ENCODE results near the gene NF2. TPM values are rescaled to one million over a fixed set of nuclear protein-coding genes. Genes with fewer than 3 reads are reported as not detected.

NF2 gene
- total and polyA plus RNA-seq, 2 experiments from 2014 or later: 14.4 to 54.5 TPM

DNA sequence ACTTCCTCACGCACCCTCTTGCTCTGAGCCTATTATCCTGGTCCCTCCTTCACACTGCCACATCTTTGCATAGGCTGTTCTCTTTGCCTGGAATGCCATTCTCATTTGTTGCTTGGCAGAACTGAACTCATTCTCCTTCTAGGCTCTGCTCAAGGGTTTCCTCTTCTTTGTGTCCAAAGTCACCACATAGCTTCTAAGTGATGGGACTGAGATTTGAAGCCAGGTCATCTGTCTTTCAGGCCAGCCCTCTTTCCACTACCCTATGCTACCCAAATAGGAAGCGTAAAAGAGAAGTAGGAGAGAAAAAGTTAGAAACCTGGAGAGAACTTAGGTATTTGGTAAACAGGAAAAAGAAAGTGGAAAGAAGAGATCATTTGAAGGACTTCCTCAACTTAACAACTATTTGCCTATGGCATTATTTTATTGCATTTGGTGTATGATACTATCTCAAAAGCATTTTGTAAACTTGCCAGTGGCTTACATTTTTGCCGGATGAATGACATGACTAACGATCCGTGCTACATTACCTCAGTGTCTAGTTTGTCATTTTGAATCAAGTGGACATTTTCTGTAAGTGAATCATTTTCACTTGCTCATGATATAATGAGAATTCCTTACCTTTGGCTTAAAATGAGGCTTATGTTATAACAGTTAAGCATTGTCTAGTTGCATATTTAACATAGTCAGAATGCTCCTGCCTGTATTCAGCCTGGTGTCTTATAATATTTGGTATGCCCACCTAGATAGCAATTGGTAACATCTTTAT, 18.5 kb downstream of the NF2 start:
- Mint-ChIP-seq H3K36me3 (ENCODE audit: low read depth) (no peaks in the 10 kb centered on the region), H3K4me3 (no peak overlapping the region), H3K27ac (no peak overlapping the region), H3K4me1 (peaks cover 39% of the 10 kb centered on the region), H3K27me3 (ENCODE audit: insufficient read depth, low read depth, poor library complexity) (peaks cover 4% of the 10 kb centered on the region), H3K9me3 (no peaks in the 10 kb centered on the region)
- Histone ChIP-seq H3F3A (replicated peaks; ENCODE audit: low read depth) (no peaks in the 10 kb centered on the region), H3K36me3 (ENCODE audit: insufficient read depth) (no peaks in the 10 kb centered on the region), H3K79me2 (replicated peaks; ENCODE audit: insufficient read depth) (peaks cover 51% of the 10 kb centered on the region), H3K27me3 (ENCODE audit: insufficient read depth) (no peaks in the 10 kb centered on the region), H4K20me1 (replicated peaks; ENCODE audit: insufficient read depth) (peaks cover 5% of the 10 kb centered on the region), H3K27ac (ENCODE audit: low read depth) (no peak overlapping the region), H2AFZ (no peak overlapping the region), H3K4me2 (no peak overlapping the region), H3K4me3 (no peak overlapping the region), H3K4me1 (ENCODE audit: insufficient read depth) (peaks cover 15% of the 10 kb centered on the region), H3K9me2 (ENCODE audit: insufficient read depth) (no peaks in the 10 kb centered on the region)
- peak; percentile 40 for DNase-seq (ENCODE audit: low spot score)
- TF ChIP-seq REST (IDR thresholded peaks at IDR 0.05; ENCODE audit: unreplicated experiment) (no peak), ZNF462 (CRISPR knock-in tag; IDR thresholded peaks at IDR 0.05) (no peak), ZNF331 (CRISPR knock-in tag; IDR thresholded peaks at IDR 0.05; ENCODE audit: low read depth) (no peak), NANOG (IDR thresholded peaks at IDR 0.05; ENCODE audit: borderline replicate concordance) (no peak), CREB1 (CRISPR knock-in tag; IDR thresholded peaks at IDR 0.05; ENCODE audit: low read depth) (no peak), EZH2phosphoT487 (IDR thresholded peaks at IDR 0.05; ENCODE audit: unreplicated experiment) (no peak), JUNB (IDR thresholded peaks at IDR 0.05; ENCODE audit: unreplicated experiment) (no peak), CTCF (conservative IDR thresholded peaks at IDR 0.05; ENCODE audit: low read depth in 2 of 2) (no peak), EZH2 (IDR thresholded peaks at IDR 0.05; ENCODE audit: low read depth, unreplicated experiment) (no peak), POLR2AphosphoS5 (IDR thresholded peaks at IDR 0.05; ENCODE audit: low read depth) (no peak), STAT1 (IDR thresholded peaks at IDR 0.05; ENCODE audit: unreplicated experiment) (no peak), ZNF114 (CRISPR knock-in tag; IDR thresholded peaks at IDR 0.05) (no peak)
- TF ChIP-seq, protein P1, sequence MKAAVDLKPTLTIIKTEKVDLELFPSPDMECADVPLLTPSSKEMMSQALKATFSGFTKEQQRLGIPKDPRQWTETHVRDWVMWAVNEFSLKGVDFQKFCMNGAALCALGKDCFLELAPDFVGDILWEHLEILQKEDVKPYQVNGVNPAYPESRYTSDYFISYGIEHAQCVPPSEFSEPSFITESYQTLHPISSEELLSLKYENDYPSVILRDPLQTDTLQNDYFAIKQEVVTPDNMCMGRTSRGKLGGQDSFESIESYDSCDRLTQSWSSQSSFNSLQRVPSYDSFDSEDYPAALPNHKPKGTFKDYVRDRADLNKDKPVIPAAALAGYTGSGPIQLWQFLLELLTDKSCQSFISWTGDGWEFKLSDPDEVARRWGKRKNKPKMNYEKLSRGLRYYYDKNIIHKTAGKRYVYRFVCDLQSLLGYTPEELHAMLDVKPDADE (IDR thresholded peaks at IDR 0.05): no peak
- ATAC-seq: no peak
